AG09309 (cell line): ENCODE results near the gene NRAP.

Experiments
- DNase-seq: peaks from one replicate; pipeline ENCODE4 v3.0.0-alpha.2; 2010; ENCODE audit warnings: low read depth
- H3K4me3 ChIP-seq: 2 replicates; pipeline ENCODE4 v1.5.1; 2011; ENCODE audit warnings: mild to moderate bottlenecking, low read depth, low read length, moderate library complexity; ENCODE audit not compliant: control insufficient read depth
- CTCF ChIP-seq: IDR thresholded peaks from 2 replicates; pipeline ENCODE4 v1.5.1; 2011; ENCODE audit warnings: mild to moderate bottlenecking, low read depth, low read length, inconsistent platforms; ENCODE audit not compliant: insufficient read depth, control insufficient read depth; ENCODE audit errors: missing control alignments

The NRAP gene

DNA sequence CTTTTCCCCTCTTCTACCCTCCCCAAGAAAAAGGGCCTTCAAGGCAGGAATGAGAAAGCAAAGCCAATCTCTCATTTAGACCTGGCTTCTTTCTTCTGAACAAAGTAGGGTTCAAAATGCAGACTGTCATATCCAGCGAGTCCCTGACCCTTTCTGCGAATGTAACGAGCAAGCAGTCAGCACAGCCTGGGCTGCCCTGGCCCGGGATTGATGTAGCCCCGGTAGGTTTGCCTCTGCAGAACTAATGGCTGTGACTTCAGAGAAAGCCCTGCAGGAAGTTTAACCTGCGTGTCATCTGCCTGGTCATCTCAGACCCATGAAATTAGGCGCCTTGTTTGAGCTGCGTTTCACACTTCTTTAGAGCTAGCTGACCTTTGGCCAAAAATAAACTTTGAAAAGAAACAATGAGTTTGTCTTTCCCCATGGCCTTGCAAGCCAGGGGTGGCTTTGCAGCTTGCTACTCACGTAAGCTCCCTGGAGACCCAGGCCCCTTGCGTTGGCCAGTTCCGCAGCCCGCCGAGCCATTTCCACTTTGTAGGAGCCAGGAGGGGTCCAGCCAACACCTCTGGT, 74.6 kb downstream of the NRAP start:
- TF ChIP-seq CTCF: no peak
- no peak overlapping the region for H3K4me3 ChIP-seq
- DNase-seq: no peak

DNA sequence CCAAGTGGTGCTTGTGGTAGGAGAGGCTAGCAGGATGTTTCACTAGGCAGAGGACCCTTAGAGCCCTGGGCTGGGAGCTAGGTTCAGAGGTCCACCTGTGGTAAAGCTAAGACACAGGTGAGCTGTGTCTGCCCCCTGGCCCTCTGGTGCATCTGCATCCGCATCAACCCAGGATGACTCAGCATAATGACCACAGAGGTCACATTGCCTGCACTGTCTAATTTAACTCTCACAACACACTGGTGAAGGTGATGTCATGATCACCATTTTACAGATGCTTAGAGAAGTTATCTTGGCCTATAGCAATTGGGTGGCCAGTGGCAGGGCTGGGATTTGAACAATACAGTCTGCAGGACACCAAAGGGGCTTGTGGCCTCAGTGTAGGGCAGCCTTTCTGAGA, 77.9 kb downstream of the NRAP start:
- TF ChIP-seq CTCF: no peak
- no peak overlapping the region for H3K4me3 ChIP-seq
- no peak for DNase-seq

DNA sequence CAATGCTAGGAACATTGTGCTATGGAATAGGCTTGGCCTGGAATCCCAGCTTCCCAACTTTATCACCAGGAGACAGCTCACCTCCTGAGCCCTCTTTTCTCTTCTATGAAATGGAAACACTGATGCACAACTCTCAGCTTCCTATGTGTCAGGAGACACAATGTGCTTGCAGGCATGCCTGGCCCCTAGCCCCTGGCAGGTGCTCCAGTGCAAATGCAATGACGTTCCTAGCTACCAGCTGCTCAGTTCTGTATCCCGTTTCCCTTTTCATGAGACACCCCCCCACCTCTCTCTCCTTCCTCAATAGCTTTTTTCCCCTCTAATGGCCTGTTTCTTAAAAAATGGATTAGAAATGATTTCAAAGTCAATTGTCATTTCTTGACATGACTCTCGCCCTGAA, 80.3 kb downstream of the NRAP start:
- H3K4me3 ChIP-seq: no peak overlapping the region
- no peak for TF ChIP-seq CTCF
- no peak for DNase-seq

- no peak for TF ChIP-seq CTCF
- DNase-seq: no peak
- no peak overlapping the region for H3K4me3 ChIP-seq
Measured at GRCh38 chr10:113581092-113581491, 82.7 kb downstream of the NRAP start.

- no peak for TF ChIP-seq CTCF
- no peak overlapping the region for H3K4me3 ChIP-seq
- DNase-seq: no peak
Measured at GRCh38 chr10:113578773-113579172, 85.1 kb downstream of the NRAP start.

GRCh38 chr10:113576852-113577251, 87.0 kb downstream of the NRAP start:
- TF ChIP-seq CTCF: no peak
- DNase-seq: no peak
- no peak overlapping the region for H3K4me3 ChIP-seq

GRCh38 chr10:113573368-113573767, 90.5 kb downstream of the NRAP start:
- no peak for DNase-seq
- TF ChIP-seq CTCF: no peak
- H3K4me3 ChIP-seq: no peak overlapping the region
